OCI-LY1 (cell line): ENCODE results near the gene PPFIA4.

Source experiments
- CTCF ChIP-seq: fragments of 200-600 bp; sonication (generic), shearing (Covaris generic); IDR thresholded peaks from 2 replicates; pipeline ENCODE4 v1.5.1; 2017; ENCODE audit warnings: mild to moderate bottlenecking, antibody characterized with exemption, low read length, moderate library complexity, mixed read lengths
- EZH2 ChIP-seq: fragments of 200-600 bp; sonication (generic), shearing (Covaris generic); IDR thresholded peaks from 2 replicates; pipeline ENCODE4 v1.8.0; 2017; ENCODE audit warnings: borderline replicate concordance, mixed run types, mild to moderate bottlenecking, antibody characterized with exemption, low read length, moderate library complexity, mixed read lengths

- TF ChIP-seq CTCF (no peak), EZH2 (no peak)
These were observed 48.3 kb downstream of the PPFIA4 start for GRCh38 chr1:203074610-203075009.
